Fibroblast of pulmonary artery (primary cell): ENCODE measurements around the gene PAPOLB.

Source experiments
- DNase-seq: peaks from one replicate; pipeline ENCODE4 v3.0.0-alpha.2; 2010; ENCODE audit warnings: low read depth
- H3K4me3 ChIP-seq: replicated peaks from 2 replicates; pipeline ENCODE4 v1.5.1; 2011; ENCODE audit warnings: low read depth, mild to moderate bottlenecking, control low read depth, low read length, moderate library complexity
- TF ChIP-seq, protein P1 (sequence below): IDR thresholded peaks from 2 replicates; pipeline ENCODE4 v1.5.1; 2011; ENCODE audit warnings: mild to moderate bottlenecking, control low read depth, low read length, inconsistent platforms; ENCODE audit errors: missing control alignments

Gene PAPOLB

GRCh38 chr7:4835398-4836205 is 26.2 kb downstream of the PAPOLB start:
- TF ChIP-seq, protein P1, sequence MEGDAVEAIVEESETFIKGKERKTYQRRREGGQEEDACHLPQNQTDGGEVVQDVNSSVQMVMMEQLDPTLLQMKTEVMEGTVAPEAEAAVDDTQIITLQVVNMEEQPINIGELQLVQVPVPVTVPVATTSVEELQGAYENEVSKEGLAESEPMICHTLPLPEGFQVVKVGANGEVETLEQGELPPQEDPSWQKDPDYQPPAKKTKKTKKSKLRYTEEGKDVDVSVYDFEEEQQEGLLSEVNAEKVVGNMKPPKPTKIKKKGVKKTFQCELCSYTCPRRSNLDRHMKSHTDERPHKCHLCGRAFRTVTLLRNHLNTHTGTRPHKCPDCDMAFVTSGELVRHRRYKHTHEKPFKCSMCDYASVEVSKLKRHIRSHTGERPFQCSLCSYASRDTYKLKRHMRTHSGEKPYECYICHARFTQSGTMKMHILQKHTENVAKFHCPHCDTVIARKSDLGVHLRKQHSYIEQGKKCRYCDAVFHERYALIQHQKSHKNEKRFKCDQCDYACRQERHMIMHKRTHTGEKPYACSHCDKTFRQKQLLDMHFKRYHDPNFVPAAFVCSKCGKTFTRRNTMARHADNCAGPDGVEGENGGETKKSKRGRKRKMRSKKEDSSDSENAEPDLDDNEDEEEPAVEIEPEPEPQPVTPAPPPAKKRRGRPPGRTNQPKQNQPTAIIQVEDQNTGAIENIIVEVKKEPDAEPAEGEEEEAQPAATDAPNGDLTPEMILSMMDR = no peak
- H3K4me3 ChIP-seq = no peak overlapping the region
- DNase-seq = no peak

DNA sequence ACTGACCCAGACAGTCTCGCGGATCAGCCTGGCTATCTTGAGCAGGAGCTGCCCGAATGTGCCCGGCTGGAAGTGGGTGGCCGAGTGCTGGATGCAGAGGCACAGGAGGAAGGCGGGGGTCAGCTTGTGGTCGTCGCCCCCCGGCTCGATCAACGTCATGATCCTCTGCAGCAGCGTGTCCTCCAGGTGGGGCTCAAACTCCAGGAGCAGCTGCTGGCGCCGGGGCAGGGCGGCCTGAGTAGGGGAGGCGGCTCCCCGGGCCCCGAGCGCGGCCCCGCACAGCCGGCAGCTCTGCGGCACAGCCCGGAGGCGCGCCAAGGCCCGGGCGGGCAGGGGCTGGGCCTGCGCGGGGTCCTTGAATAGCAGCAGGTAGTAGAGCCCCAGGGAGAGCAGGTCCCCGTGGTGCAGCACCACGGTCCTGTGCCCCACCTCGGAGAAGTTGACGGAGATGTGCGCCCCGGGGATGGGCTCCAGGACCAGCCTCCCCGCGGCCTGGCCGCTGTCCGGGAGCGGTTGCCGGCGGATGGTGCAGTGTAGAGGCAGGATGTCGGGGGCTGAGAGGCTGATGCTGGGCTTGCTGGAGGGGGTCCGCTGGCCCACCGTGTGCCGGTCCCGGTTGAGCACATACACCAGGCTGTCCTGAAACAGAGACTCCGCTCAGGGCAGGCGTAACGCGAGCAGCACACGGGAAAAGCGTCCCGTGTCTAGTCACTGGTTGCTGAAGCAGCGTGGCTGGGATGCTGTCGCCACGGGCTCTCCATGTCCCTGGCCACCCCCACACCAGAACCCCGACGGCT is 27.0 kb downstream of the PAPOLB start:
- DNase-seq = no peak
- no peak overlapping the region for H3K4me3 ChIP-seq
- TF ChIP-seq, protein P1 = no peak

- TF ChIP-seq, protein P1 = no peak
- DNase-seq = no peak
- no peak overlapping the region for H3K4me3 ChIP-seq
Observed at GRCh38 chr7:4833691-4834600, 27.9 kb downstream of the PAPOLB start.

DNA sequence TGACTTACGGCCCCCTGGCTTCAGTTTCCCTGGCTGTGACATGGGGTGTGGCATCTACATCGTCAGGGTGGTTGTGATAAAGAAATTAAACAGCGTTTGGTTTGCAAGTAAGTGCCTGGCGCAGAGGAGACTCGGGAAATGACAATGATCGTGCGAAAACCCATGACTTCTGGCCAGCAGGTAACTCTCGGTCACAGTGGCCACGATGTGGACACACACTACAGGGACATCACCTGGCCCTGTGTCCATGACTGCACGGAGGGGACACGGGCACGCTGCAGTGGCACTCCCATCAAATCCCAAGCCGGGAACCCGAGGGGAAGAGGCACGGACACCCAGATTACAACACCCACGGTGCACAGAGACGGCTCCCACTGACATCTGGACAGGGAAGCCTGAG is 28.7 kb downstream of the PAPOLB start:
- H3K4me3 ChIP-seq = no peak overlapping the region
- TF ChIP-seq, protein P1 = no peak
- no peak for DNase-seq

DNA sequence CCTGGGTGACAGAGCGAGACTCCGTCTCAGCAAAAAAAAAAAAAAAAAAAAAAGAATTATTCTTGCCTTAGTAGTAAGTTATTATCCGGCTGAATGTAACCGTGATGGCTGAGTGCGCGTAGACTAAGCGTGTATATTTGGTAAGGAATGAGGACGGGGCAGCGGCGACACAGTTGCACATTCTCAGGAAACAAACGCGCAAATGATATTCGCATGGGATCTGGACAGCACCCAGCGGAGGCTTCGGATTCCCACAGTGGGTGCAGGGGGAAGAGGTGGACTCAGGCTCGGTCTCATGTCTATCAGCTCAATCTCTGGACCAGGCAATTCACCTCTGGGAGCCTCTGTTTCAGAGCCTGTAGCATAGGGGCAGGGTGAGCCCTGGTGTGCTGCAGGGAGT is 29.1 kb downstream of the PAPOLB start:
- DNase-seq = no peak
- TF ChIP-seq, protein P1 = no peak
- H3K4me3 ChIP-seq = no peak overlapping the region

- TF ChIP-seq, protein P1 = no peak
- no peak overlapping the region for H3K4me3 ChIP-seq
- no peak for DNase-seq
Observed at GRCh38 chr7:4831723-4832495, 29.9 kb downstream of the PAPOLB start.
